BE2C (cell line): ENCODE data around the gene SPATA24.

ENCODE experiments used
- DNase-seq: peaks from one replicate; pipeline ENCODE4 v3.0.0-alpha.2; 2020
- H3K27me3 ChIP-seq: fragments of 250-450 bp; sonication (Bioruptor Pico); 2 replicates; pipeline ENCODE4 v1.5.1; 2020; ENCODE audit warnings: mild to moderate bottlenecking
- H3K36me3 ChIP-seq: fragments of 250-450 bp; sonication (Bioruptor Pico); 2 replicates; pipeline ENCODE4 v1.5.1; 2020; ENCODE audit warnings: mild to moderate bottlenecking
- H3K4me1 ChIP-seq: fragments of 250-450 bp; sonication (Bioruptor Pico); 2 replicates; pipeline ENCODE4 v1.5.1; 2020
- H3K4me3 ChIP-seq: 2 replicates; pipeline ENCODE4 v1.5.1; 2011; ENCODE audit warnings: low read depth, low read length
- H3K9me3 ChIP-seq: fragments of 250-450 bp; sonication (Bioruptor Pico); 2 replicates; pipeline ENCODE4 v1.5.1; 2020
- TF ChIP-seq, protein P1 (sequence below): IDR thresholded peaks from 2 replicates; pipeline ENCODE4 v1.5.1; 2012; ENCODE audit warnings: mild to moderate bottlenecking, low read depth, low read length

The SPATA24 gene

GRCh38 chr5:139385061-139386049, 18.5 kb downstream of the SPATA24 start:
- H3K4me3 ChIP-seq: no peak overlapping the region
- H3K4me1 ChIP-seq: peaks cover 19% of the 10 kb centered on the region
- no peaks in the 10 kb centered on the region for H3K27me3 ChIP-seq
- H3K36me3 ChIP-seq: no peaks in the 10 kb centered on the region
- no peak for DNase-seq
- TF ChIP-seq, protein P1, sequence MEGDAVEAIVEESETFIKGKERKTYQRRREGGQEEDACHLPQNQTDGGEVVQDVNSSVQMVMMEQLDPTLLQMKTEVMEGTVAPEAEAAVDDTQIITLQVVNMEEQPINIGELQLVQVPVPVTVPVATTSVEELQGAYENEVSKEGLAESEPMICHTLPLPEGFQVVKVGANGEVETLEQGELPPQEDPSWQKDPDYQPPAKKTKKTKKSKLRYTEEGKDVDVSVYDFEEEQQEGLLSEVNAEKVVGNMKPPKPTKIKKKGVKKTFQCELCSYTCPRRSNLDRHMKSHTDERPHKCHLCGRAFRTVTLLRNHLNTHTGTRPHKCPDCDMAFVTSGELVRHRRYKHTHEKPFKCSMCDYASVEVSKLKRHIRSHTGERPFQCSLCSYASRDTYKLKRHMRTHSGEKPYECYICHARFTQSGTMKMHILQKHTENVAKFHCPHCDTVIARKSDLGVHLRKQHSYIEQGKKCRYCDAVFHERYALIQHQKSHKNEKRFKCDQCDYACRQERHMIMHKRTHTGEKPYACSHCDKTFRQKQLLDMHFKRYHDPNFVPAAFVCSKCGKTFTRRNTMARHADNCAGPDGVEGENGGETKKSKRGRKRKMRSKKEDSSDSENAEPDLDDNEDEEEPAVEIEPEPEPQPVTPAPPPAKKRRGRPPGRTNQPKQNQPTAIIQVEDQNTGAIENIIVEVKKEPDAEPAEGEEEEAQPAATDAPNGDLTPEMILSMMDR: no peak
- no peaks in the 10 kb centered on the region for H3K9me3 ChIP-seq

- no peaks in the 10 kb centered on the region for H3K9me3 ChIP-seq
- no peaks in the 10 kb centered on the region for H3K36me3 ChIP-seq
- DNase-seq: no peak
- TF ChIP-seq, protein P1: no peak
- H3K27me3 ChIP-seq: no peaks in the 10 kb centered on the region
- H3K4me3 ChIP-seq: no peak overlapping the region
- H3K4me1 ChIP-seq: peaks cover 19% of the 10 kb centered on the region
Measured at GRCh38 chr5:139384591-139385051, 19.3 kb downstream of the SPATA24 start.

- Histone ChIP-seq H3K9me3 (no peaks in the 10 kb centered on the region), H3K36me3 (no peaks in the 10 kb centered on the region), H3K4me3 (no peak overlapping the region), H3K4me1 (peaks cover 19% of the 10 kb centered on the region), H3K27me3 (no peaks in the 10 kb centered on the region)
- no peak for DNase-seq
- TF ChIP-seq, protein P1: no peak
Measured at GRCh38 chr5:139383993-139384590, 19.8 kb downstream of the SPATA24 start.

DNA sequence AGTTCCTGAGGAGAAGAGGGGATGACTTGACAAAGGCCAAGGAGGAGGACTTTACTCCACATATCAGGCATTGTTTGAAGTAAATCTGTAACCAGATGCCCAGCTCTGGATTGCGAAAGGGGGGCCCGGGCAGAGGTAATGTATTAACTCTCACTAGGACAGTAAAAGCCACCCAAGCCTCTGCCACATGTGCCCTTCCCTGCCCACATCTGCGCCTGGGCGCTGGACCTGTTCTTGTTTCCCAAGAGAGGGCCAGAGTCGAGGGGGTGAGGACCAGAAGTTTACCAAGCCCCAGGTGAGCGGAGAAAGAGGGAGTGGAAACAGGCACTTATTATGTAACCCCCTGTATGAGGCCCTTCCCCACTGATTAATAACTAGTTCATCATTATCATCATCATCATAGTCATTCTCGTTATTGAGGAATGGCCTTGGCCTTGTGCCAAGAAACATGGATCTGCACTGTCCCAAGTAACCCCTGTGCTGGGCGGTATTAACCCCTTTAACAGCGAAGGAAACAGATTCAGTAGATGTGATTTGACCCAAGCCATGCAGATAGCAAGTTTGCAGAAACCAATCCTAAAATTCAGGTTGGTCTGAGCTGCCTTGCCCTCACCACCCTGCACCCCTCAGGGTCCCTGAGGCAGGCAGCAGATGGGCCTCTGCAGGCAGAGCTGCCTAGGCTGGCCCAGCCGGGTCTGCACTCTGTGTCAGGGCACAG, 20.5 kb downstream of the SPATA24 start, which contains the start of gene SLC23A1:
TSS of gene SLC23A1 (minus strand) at position 23 of the 718 bp plus-strand sequence. CDS start 44 bp downstream, outside the sequence.
- TF ChIP-seq, protein P1: no peak
- Histone ChIP-seq H3K27me3 (no peaks in the 10 kb centered on the region), H3K36me3 (no peaks in the 10 kb centered on the region), H3K4me1 (peaks cover 19% of the 10 kb centered on the region), H3K4me3 (no peak within 1 kb of the TSS), H3K9me3 (no peaks in the 10 kb centered on the region)
- no peak for DNase-seq

GRCh38 chr5:139382807-139383206, 21.1 kb downstream of the SPATA24 start:
- Histone ChIP-seq H3K4me1 (peaks cover 12% of the 10 kb centered on the region), H3K27me3 (no peaks in the 10 kb centered on the region), H3K36me3 (no peaks in the 10 kb centered on the region), H3K9me3 (no peaks in the 10 kb centered on the region), H3K4me3 (no peak overlapping the region)
- TF ChIP-seq, protein P1: no peak
- DNase-seq: no peak
